SK-N-MC (cell line): ENCODE results near the gene ZCCHC24.

ENCODE experiments used
- EZH2 ChIP-seq: fragments of 200-600 bp; sonication (generic); IDR thresholded peaks from one replicate; pipeline ENCODE4 v1.6.1; 2017; ENCODE audit warnings: antibody characterized with exemption
- FOXP2 ChIP-seq: optimal IDR thresholded peaks from 2 replicates; pipeline ENCODE3; 2011; ENCODE audit warnings: mild to moderate bottlenecking, moderate library complexity; ENCODE audit not compliant: insufficient read depth; ENCODE audit errors: extremely low read length, control extremely low read depth
- POLR2AphosphoS5 ChIP-seq: IDR thresholded peaks from 2 replicates; pipeline ENCODE4 v1.6.1; 2012; ENCODE audit warnings: mild to moderate bottlenecking, low read depth, low read length, borderline replicate concordance

DNA sequence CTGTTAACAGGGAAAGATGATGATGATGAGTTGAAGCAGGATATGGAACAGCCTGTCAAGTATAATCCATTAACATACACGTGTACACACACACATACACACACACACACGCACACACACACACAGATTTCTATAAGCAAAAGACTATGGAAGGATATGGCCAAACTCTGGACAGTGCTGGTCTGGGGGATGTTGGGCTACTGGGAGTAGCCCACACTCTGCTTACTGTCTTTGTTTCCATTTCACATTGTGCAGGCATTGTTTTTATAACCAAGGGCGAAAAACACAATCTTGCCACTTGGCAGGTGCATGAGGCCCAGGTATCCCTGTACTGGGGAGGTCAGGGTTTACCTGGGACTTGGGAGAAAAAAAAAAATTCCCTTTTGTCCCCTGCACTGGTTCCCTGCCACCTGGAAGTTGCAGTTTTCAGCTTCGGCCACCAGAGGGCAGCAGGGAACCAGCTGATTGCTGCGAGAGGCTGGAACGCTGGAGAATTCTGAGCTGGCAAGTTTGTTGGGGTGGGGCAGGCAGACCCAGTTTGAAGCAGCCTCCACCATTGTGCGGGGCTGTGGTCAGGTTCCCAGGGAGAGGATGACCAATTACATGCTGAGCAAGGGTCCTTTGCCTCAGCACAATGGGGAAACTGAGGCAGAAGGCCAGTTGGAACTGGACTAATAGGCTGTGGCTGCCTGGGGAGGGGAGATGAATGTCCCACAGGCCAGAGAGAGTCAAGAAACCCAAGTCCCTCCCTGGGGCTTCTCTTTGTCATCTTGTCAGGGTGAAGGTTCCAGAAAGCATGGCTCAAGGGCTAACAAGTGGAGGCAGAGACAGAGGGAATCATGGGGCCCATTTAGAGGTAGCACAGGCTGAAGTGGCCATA is 70.9 kb downstream of the ZCCHC24 start:
- no peak for TF ChIP-seq EZH2
- no peak for TF ChIP-seq POLR2AphosphoS5
- TF ChIP-seq FOXP2: no peak
